ENCODE results near the gene RBM20.

Gene RBM20

GRCh38 chr10:110739811-110740271 lies 95.7 kb downstream of the RBM20 start:
- Histone ChIP-seq H3K4me3 (ENCODE audit: low read length) (no peak overlapping the region), H2AFZ (ENCODE audit: low read depth, low read length) (no peak overlapping the region), H3K4me1 (ENCODE audit: insufficient read depth, low read length) (peaks cover 1% of the 10 kb centered on the region), H3K27me3 (ENCODE audit: insufficient read depth, low read length) (no peaks in the 10 kb centered on the region), H3K36me3 (ENCODE audit: insufficient read depth, low read length) (no peaks in the 10 kb centered on the region), H3K9me3 (ENCODE audit: low read length) (peaks cover 2% of the 10 kb centered on the region)

GRCh38 chr10:110742801-110743200 lies 98.7 kb downstream of the RBM20 start:
- H2AFZ ChIP-seq (ENCODE audit: low read depth, low read length) = no peak overlapping the region
- H3K4me3 ChIP-seq (ENCODE audit: low read length) = no peak overlapping the region
- H3K9me3 ChIP-seq (ENCODE audit: low read length) = peaks cover 2% of the 10 kb centered on the region
- H3K27me3 ChIP-seq (ENCODE audit: insufficient read depth, low read length) = no peaks in the 10 kb centered on the region
- H3K36me3 ChIP-seq (ENCODE audit: insufficient read depth, low read length) = no peaks in the 10 kb centered on the region
- H3K4me1 ChIP-seq (ENCODE audit: insufficient read depth, low read length) = peaks cover 2% of the 10 kb centered on the region

DNA sequence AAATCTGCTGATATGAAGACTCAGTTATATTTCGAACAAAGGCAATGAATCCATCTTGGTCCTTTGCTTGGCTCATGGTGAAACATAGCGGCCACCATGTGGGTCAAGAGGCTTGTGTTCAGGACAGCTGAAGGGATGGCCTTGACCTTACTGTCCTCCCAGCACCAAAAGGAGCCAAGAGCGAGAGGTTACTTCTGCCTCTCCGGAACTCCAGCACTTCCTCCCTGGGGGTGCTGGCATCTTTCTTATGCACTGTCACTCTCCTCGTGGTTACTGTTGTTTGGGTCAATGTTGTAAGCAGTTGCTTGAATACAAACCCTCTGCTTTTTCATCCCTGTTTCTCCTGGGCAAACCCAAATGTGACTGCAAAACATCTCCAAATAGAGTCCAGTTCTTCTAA lies 100.6 kb downstream of the RBM20 start:
- Histone ChIP-seq H2AFZ (ENCODE audit: low read depth, low read length) (no peak overlapping the region), H3K36me3 (ENCODE audit: insufficient read depth, low read length) (no peaks in the 10 kb centered on the region)

DNA sequence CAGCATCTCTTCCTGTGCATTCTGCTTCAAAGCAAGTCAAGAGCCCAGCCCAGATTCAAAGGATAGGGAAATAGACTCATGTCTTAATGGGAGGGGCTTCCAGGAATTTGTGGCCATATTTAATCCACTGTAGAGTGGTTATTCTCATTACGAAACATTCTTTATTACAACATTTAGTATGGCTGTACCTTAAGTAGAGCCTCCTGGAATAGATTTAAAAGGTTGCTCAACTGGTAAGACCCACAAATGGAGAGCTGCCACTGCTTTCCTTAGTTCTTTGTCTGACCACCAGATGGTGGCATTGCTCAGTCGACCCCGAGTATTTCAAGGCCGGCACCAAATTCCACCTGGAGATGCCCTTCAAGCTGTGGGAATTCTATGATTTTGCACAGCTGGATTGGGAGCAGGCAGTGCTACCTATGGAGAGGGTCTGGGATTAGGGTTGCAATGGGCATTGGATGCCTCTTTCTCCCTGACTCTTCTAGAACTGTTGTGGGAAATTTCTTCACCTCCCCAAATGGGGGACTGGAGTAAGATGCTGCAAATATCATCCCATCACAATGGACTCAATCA lies 102.2 kb downstream of the RBM20 start:
- H3K36me3 ChIP-seq (ENCODE audit: insufficient read depth, low read length) = no peaks in the 10 kb centered on the region
- H3K9me3 ChIP-seq (ENCODE audit: low read length) = peaks cover 2% of the 10 kb centered on the region
- no peaks in the 10 kb centered on the region for H3K27me3 ChIP-seq (ENCODE audit: insufficient read depth, low read length)
- no peak overlapping the region for H2AFZ ChIP-seq (ENCODE audit: low read depth, low read length)
- peaks cover 2% of the 10 kb centered on the region for H3K4me1 ChIP-seq (ENCODE audit: insufficient read depth, low read length)
- H3K4me3 ChIP-seq (ENCODE audit: low read length) = no peak overlapping the region

More for the DNA sequence above, 100.6 kb downstream of the RBM20 start:
- Histone ChIP-seq H3K9me3 (ENCODE audit: low read length) (peaks cover 4% of the 10 kb centered on the region), H3K4me3 (ENCODE audit: low read length) (no peak overlapping the region), H3K4me1 (ENCODE audit: insufficient read depth, low read length) (peaks cover 2% of the 10 kb centered on the region), H3K27me3 (ENCODE audit: insufficient read depth, low read length) (no peaks in the 10 kb centered on the region)

GRCh38 chr10:110746969-110747608 lies 103.0 kb downstream of the RBM20 start:
- Histone ChIP-seq H3K9me3 (ENCODE audit: low read length) (peaks cover 2% of the 10 kb centered on the region), H2AFZ (ENCODE audit: low read depth, low read length) (no peak overlapping the region), H3K27me3 (ENCODE audit: insufficient read depth, low read length) (no peaks in the 10 kb centered on the region), H3K36me3 (ENCODE audit: insufficient read depth, low read length) (no peaks in the 10 kb centered on the region), H3K4me1 (ENCODE audit: insufficient read depth, low read length) (peaks cover 2% of the 10 kb centered on the region), H3K4me3 (ENCODE audit: low read length) (no peak overlapping the region)

DNA sequence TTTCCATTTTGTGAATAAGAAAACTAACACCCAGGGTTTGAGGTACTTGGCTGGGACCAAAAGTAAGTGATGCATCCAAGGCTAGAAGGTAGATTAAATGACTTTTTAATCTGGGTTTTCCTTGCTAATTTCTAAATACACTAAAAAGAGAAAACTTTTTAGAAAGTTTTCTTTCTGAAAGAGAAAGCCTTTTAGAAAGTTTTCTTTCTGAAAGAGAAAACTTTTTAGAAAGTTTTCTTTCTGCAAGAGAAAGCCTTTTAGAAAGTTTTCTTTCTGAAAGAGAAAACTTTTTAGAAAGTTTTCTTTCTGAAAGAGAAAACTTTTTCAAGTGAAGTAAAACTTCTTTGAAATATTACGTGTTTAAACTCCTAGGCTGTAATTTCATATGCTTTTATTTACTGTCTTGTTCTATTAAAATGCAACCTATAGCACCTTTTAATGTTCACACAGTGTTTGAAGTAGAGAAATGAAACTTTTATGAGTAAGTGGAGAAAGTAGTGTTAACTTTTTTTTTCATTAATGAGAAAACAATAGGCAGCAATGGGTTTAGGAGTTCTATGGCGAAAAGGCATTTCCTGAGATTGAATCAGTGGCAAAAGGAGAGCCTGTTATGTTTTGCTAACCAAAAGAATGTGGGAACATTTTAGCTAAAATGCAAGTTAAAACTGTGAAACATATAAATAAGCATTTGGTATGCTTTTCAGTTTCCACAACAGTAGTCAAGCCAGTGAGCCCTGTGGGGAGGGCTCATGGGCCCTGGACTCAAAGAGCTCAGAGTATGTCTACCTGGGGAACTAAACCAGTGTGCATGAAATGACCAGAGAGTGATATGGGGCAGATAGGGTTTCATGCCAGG lies 103.7 kb downstream of the RBM20 start:
- Histone ChIP-seq H3K27me3 (ENCODE audit: insufficient read depth, low read length) (no peaks in the 10 kb centered on the region), H3K4me3 (ENCODE audit: low read length) (no peak overlapping the region), H3K36me3 (ENCODE audit: insufficient read depth, low read length) (no peaks in the 10 kb centered on the region), H3K9me3 (ENCODE audit: low read length) (peaks cover 2% of the 10 kb centered on the region), H3K4me1 (ENCODE audit: insufficient read depth, low read length) (peaks cover 2% of the 10 kb centered on the region), H2AFZ (ENCODE audit: low read depth, low read length) (no peak overlapping the region)

GRCh38 chr10:110748970-110749369 lies 104.8 kb downstream of the RBM20 start:
- Histone ChIP-seq H3K4me3 (ENCODE audit: low read length) (no peak overlapping the region), H3K27me3 (ENCODE audit: insufficient read depth, low read length) (no peaks in the 10 kb centered on the region), H3K36me3 (ENCODE audit: insufficient read depth, low read length) (no peaks in the 10 kb centered on the region), H3K9me3 (ENCODE audit: low read length) (peaks cover 2% of the 10 kb centered on the region), H3K4me1 (ENCODE audit: insufficient read depth, low read length) (peaks cover 2% of the 10 kb centered on the region), H2AFZ (ENCODE audit: low read depth, low read length) (no peak overlapping the region)

DNA sequence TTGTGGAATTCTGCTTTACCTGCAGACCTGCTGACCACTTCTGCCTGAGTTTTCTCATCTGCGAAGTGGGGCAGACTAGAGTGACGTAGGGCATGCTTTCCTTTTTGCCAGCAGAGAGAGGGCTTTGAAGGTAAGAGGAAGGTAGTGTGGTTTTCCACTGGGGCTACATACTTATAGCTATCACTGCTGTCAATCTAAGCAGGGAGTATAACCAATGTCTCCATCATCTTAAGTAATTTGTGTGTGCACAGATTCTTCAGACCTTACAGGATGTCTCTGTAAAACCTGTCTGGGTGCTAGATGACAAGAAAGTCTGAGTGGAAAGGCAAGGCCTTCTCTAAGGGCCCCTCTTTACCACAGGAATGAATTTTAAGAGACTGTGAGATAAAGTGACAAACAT lies 106.8 kb downstream of the RBM20 start:
- Histone ChIP-seq H2AFZ (ENCODE audit: low read depth, low read length) (no peak overlapping the region), H3K4me3 (ENCODE audit: low read length) (no peak overlapping the region), H3K36me3 (ENCODE audit: insufficient read depth, low read length) (no peaks in the 10 kb centered on the region), H3K9me3 (ENCODE audit: low read length) (peaks cover 2% of the 10 kb centered on the region), H3K4me1 (ENCODE audit: insufficient read depth, low read length) (no peaks in the 10 kb centered on the region), H3K27me3 (ENCODE audit: insufficient read depth, low read length) (no peaks in the 10 kb centered on the region)

GRCh38 chr10:110751850-110752249 lies 107.7 kb downstream of the RBM20 start:
- no peak overlapping the region for H2AFZ ChIP-seq (ENCODE audit: low read depth, low read length)
- H3K4me3 ChIP-seq (ENCODE audit: low read length) = no peak overlapping the region
- no peaks in the 10 kb centered on the region for H3K4me1 ChIP-seq (ENCODE audit: insufficient read depth, low read length)
- H3K36me3 ChIP-seq (ENCODE audit: insufficient read depth, low read length) = no peaks in the 10 kb centered on the region
- peaks cover 2% of the 10 kb centered on the region for H3K9me3 ChIP-seq (ENCODE audit: low read length)
- H3K27me3 ChIP-seq (ENCODE audit: insufficient read depth, low read length) = no peaks in the 10 kb centered on the region

DNA sequence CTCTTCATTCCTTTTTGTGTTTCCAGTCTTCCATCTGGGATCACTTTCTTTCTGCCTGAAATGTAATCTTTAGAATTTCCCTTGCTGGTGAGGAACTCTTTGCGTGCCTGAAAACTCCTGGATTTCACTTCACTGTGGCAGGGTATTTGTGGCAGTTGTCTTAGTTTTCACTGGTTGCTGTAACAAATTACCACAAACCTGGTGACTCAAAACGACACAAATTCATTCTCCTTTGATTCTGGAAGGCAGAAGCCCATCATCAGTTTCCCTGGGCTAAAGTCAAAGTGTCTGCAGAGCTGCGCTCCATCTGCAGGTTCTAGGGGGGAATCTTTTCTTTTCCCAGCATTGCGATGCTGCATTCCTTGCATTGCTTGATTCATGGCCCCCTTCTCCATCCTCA lies 109.3 kb downstream of the RBM20 start:
- Histone ChIP-seq H3K27me3 (ENCODE audit: insufficient read depth, low read length) (no peaks in the 10 kb centered on the region), H3K36me3 (ENCODE audit: insufficient read depth, low read length) (no peaks in the 10 kb centered on the region), H3K4me1 (ENCODE audit: insufficient read depth, low read length) (no peaks in the 10 kb centered on the region), H2AFZ (ENCODE audit: low read depth, low read length) (no peak overlapping the region), H3K4me3 (ENCODE audit: low read length) (no peak overlapping the region), H3K9me3 (ENCODE audit: low read length) (peaks cover 2% of the 10 kb centered on the region)

DNA sequence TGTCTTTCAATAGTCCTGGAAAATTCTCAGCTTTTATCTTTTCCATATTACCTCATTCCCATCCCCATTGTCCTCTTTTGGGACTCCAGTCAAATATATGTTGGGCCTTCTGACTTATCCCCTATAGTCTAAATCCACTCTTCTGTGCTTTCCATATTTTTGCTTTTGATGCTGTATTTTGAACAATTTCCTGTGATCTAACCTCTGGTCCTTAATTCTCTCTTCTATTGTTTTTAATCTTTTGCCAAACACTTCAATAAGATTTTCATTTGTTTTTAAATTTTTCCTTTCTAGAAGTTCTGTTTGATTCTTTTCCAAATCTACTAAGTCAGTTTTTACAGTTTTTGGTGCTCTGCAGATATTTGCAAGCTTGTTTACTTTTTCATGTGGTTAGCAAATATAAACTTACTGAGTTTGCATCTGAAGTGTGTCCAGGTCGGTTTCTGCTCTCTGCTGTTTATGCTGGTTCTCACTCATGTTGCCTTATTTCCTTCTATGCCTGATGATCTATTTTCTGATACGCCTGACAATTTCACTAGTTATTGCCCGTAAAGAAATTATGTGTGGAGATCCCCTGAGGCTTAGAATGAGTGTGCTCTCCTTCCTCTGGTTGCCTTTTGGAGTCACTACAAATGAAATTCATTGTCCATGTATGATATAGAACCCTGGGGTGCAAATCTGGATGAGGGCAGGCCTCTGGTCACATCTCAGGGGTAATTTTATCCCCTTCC lies 110.4 kb downstream of the RBM20 start:
- no peak overlapping the region for H3K4me3 ChIP-seq (ENCODE audit: low read length)

DNA sequence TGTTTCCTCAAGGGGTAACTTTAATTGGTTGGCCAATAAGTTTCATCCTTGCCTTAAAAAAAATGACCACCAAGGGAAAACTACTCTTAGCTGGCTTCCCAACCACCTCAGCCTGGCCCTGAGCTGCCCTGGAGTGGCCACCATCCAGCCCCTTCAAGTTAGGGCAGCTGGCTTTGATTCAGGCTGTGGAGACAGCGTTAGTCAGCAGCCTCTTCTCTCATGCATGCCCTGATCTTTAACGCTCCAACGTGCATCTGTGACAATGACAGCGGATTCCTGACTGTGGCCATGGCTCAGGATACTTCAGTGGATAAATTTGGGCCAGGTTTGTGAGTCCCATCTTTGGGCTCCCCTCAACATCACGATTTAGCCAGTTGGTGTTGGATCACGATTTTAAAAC lies 111.6 kb downstream of the RBM20 start:
- no peaks in the 10 kb centered on the region for H3K36me3 ChIP-seq (ENCODE audit: insufficient read depth, low read length)
- peaks cover 6% of the 10 kb centered on the region for H3K4me1 ChIP-seq (ENCODE audit: insufficient read depth, low read length)
- no peak overlapping the region for H2AFZ ChIP-seq (ENCODE audit: low read depth, low read length)
- no peak overlapping the region for H3K4me3 ChIP-seq (ENCODE audit: low read length)
- H3K9me3 ChIP-seq (ENCODE audit: low read length) = no peaks in the 10 kb centered on the region
- H3K27me3 ChIP-seq (ENCODE audit: insufficient read depth, low read length) = no peaks in the 10 kb centered on the region

More for the DNA sequence above, 110.4 kb downstream of the RBM20 start:
- no peaks in the 10 kb centered on the region for H3K27me3 ChIP-seq (ENCODE audit: insufficient read depth, low read length)
- no peaks in the 10 kb centered on the region for H3K36me3 ChIP-seq (ENCODE audit: insufficient read depth, low read length)
- H3K9me3 ChIP-seq (ENCODE audit: low read length) = no peaks in the 10 kb centered on the region
- peaks cover 6% of the 10 kb centered on the region for H3K4me1 ChIP-seq (ENCODE audit: insufficient read depth, low read length)
- H2AFZ ChIP-seq (ENCODE audit: low read depth, low read length) = no peak overlapping the region

- no peaks in the 10 kb centered on the region for H3K9me3 ChIP-seq (ENCODE audit: low read length)
- no peaks in the 10 kb centered on the region for H3K36me3 ChIP-seq (ENCODE audit: insufficient read depth, low read length)
- no peak overlapping the region for H3K4me3 ChIP-seq (ENCODE audit: low read length)
- peaks cover 6% of the 10 kb centered on the region for H3K4me1 ChIP-seq (ENCODE audit: insufficient read depth, low read length)
- no peak overlapping the region for H2AFZ ChIP-seq (ENCODE audit: low read depth, low read length)
- no peaks in the 10 kb centered on the region for H3K27me3 ChIP-seq (ENCODE audit: insufficient read depth, low read length)
Observed at GRCh38 chr10:110756876-110757275, 112.7 kb downstream of the RBM20 start.

Data from neuron (in vitro differentiated cells).